PC-3 (cell line): Measurements from ENCODE around the gene NKX2-3. TPM values are rescaled to one million over a fixed set of nuclear protein-coding genes. Genes with fewer than 3 reads are reported as not detected.

Experiments used
- ATAC-seq: fragments of 200-7000 bp; cut with Tn5 transposase; 2 replicates; pipeline ENCODE4 v1.9.1; 2020; ENCODE audit warnings: mild to moderate bottlenecking, moderate library complexity
- BruUV-seq: library from RNA; stranded (reverse); fragments of 400-500 nt; replicated peaks from 2 replicates; lab custom pipeline; 2021; lab: Mats Ljungman, UMichigan
- CTCF ChIA-PET: fragments of 300-600 bp; sonication (Branson Sonifier 250); formaldehyde crosslinking; loops from one replicate; lab custom pipeline; 2022; ENCODE audit warnings: antibody characterized with exemption; lab: Charles Lee
- POLR2A ChIA-PET: fragments of 300-600 bp; sonication (Branson Sonifier 250); formaldehyde crosslinking; loops from one replicate; lab custom pipeline; 2022; ENCODE audit warnings: antibody characterized with exemption; ENCODE audit not compliant: unreplicated experiment; lab: Charles Lee
- DNase-seq: peaks from one replicate; pipeline ENCODE4 v3.0.0-alpha.2; 2015
- H2AFZ ChIP-seq: fragments of 300-600 bp; sonication (generic); 2 replicates; pipeline ENCODE4 v1.6.0; 2016; ENCODE audit warnings: antibody characterized with exemption, low read length
- H3F3A ChIP-seq: fragments of 300-600 bp; sonication (generic); one replicate; pipeline ENCODE4 v1.6.0; 2017; ENCODE audit warnings: antibody characterized with exemption, low read length, control low read depth, mild to moderate bottlenecking; ENCODE audit not compliant: unreplicated experiment
- H3K27ac ChIP-seq: fragments of 300-600 bp; sonication (generic); 2 replicates; pipeline ENCODE4 v1.5.1; 2016; ENCODE audit warnings: mild to moderate bottlenecking, low read length
- H3K27me3 ChIP-seq: fragments of 300-600 bp; sonication (generic); 2 replicates; pipeline ENCODE4 v1.6.1; 2016; ENCODE audit warnings: low read length, mixed read lengths
- H3K36me3 ChIP-seq: fragments of 300-600 bp; sonication (generic); 2 replicates; pipeline ENCODE4 v1.6.1; 2016; ENCODE audit warnings: low read depth, mixed run types, low read length, mixed read lengths
- H3K4me1 ChIP-seq: fragments of 300-600 bp; sonication (generic); 2 replicates; pipeline ENCODE4 v1.5.1; 2016; ENCODE audit warnings: low read length; ENCODE audit not compliant: insufficient read depth
- H3K4me2 ChIP-seq: fragments of 300-600 bp; sonication (generic); 2 replicates; pipeline ENCODE4 v1.6.0; 2016; ENCODE audit warnings: low read length
- H3K4me3 ChIP-seq: fragments of 300-600 bp; sonication (generic); 2 replicates; pipeline ENCODE4 v1.5.1; 2016; ENCODE audit warnings: mild to moderate bottlenecking, low read length, mixed read lengths
- H3K79me2 ChIP-seq: fragments of 300-600 bp; sonication (generic); 2 replicates; pipeline ENCODE4 v1.6.1; 2017; ENCODE audit warnings: low read length, mixed read lengths
- H3K9ac ChIP-seq: fragments of 300-600 bp; sonication (generic); 2 replicates; pipeline ENCODE4 v1.6.0; 2016; ENCODE audit warnings: mild to moderate bottlenecking, low read length
- H3K9me2 ChIP-seq: fragments of 300-600 bp; sonication (generic); replicated peaks from 2 replicates; pipeline ENCODE4 v1.6.1; 2016; ENCODE audit warnings: mixed run types, low read length, mixed read lengths
- H3K9me3 ChIP-seq: fragments of 300-600 bp; sonication (generic); 2 replicates; pipeline ENCODE4 v1.6.1; 2016; ENCODE audit warnings: low read length, mixed read lengths
- H4K20me1 ChIP-seq: fragments of 300-600 bp; sonication (generic); 2 replicates; pipeline ENCODE4 v1.6.1; 2016; ENCODE audit warnings: low read length, mixed read lengths
- EZH2 ChIP-seq: fragments of 300-600 bp; sonication (generic); IDR thresholded peaks from one replicate; pipeline ENCODE4 v1.6.1; 2017; ENCODE audit warnings: antibody characterized with exemption, mild to moderate bottlenecking, low read length; ENCODE audit not compliant: unreplicated experiment
- EZH2phosphoT487 ChIP-seq: fragments of 300-600 bp; sonication (generic); IDR thresholded peaks from 2 replicates; pipeline ENCODE4 v1.6.1; 2018; ENCODE audit warnings: mild to moderate bottlenecking, antibody characterized with exemption, low read length, borderline replicate concordance
- intact Hi-C: fragments of 100-400 bp; cut with micrococcal nuclease; formaldehyde crosslinking; loops from 2 replicates; pipeline ENCODE4 v1.9.0; 2023
- total RNA-seq: library from RNA; depleted of rRNA; stranded (reverse); fragments of >200 nt; gene quantifications from 2 replicates; pipeline ENCODE4 v1.2.3, GENCODE V29; 2014
- TF ChIP-seq, protein P1 (sequence below): fragments of 300-600 bp; sonication (generic); conservative IDR thresholded peaks from 2 replicates; pipeline ENCODE4 v1.5.1; 2017; ENCODE audit warnings: antibody characterized with exemption, low read depth, mild to moderate bottlenecking, low read length

NKX2-3 gene
- total RNA-seq, 1 experiment from 2014 or later, result 0.07 TPM

DNA sequence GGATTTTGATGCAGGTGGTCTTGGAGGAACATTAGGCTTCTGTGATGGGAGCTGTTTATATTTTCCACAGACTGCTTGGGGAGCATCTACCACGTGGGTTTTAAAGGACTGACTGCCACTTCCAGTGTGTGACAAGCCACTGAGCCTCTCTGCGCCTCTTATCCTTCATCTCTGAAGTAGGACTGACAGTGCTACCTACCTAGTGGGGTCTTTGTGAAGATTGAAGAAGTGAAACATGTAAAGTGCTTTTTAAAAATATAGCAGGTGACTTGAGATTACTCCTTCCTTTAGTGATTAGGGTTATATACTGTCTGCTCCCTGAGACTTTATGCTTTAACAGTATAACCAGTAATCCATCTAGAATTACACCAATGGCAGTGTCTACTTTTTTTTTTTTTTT is 29.9 kb downstream of the NKX2-3 start:
- Histone ChIP-seq H2AFZ (no peak overlapping the region), H3K9ac (no peak overlapping the region), H3K36me3 (no peaks in the 10 kb centered on the region), H3K9me2 (no peaks in the 10 kb centered on the region), H3K27me3 (no peaks in the 10 kb centered on the region), H3K79me2 (no peaks in the 10 kb centered on the region), H3K27ac (no peak overlapping the region), H3K4me2 (no peak overlapping the region), H3K9me3 (no peaks in the 10 kb centered on the region), H3F3A (no peaks in the 10 kb centered on the region), H3K4me1 (peaks cover 5% of the 10 kb centered on the region; the same call in 1 of the 2 replicates), H4K20me1 (no peaks in the 10 kb centered on the region), H3K4me3 (no peak overlapping the region)
- CTCF ChIA-PET, result interaction anchor here (0.7 kb wide), 1 partner anchor 395 kb away, joined by 3 read pairs; no protein-coding TSS in a partner anchor
- DNase-seq, result no peak
- POLR2A ChIA-PET, result no interaction called here
- no TSS peak for BruUV-seq
- intact Hi-C loops, result no loop called here
- TF ChIP-seq EZH2 (no peak), EZH2phosphoT487 (no peak)
- TF ChIP-seq, protein P1, sequence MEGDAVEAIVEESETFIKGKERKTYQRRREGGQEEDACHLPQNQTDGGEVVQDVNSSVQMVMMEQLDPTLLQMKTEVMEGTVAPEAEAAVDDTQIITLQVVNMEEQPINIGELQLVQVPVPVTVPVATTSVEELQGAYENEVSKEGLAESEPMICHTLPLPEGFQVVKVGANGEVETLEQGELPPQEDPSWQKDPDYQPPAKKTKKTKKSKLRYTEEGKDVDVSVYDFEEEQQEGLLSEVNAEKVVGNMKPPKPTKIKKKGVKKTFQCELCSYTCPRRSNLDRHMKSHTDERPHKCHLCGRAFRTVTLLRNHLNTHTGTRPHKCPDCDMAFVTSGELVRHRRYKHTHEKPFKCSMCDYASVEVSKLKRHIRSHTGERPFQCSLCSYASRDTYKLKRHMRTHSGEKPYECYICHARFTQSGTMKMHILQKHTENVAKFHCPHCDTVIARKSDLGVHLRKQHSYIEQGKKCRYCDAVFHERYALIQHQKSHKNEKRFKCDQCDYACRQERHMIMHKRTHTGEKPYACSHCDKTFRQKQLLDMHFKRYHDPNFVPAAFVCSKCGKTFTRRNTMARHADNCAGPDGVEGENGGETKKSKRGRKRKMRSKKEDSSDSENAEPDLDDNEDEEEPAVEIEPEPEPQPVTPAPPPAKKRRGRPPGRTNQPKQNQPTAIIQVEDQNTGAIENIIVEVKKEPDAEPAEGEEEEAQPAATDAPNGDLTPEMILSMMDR, result no peak
- ATAC-seq, result no peak

DNA sequence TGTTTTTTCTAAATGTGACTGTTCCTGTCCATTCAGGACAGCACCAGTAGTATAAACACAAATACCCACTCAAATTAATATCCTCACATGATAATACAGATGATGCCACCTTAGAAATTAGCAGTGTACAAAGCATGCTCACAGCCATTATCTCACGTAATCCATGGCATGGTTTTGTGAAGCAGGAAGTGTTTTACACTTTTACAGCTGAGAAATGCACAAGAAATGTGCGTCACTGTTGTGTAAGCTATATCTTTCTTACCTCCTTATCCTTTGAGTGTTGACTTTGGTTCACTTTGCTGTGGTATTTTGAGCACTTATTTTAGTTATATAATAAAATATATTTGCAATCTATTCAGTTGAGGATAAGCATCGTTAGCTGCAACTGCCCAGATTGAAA is 31.6 kb downstream of the NKX2-3 start:
- Histone ChIP-seq H3K27ac (no peak overlapping the region), H3K9me2 (no peaks in the 10 kb centered on the region), H2AFZ (no peak overlapping the region), H3K27me3 (no peaks in the 10 kb centered on the region), H3K4me1 (peaks cover 5% of the 10 kb centered on the region; the same call in 1 of the 2 replicates), H4K20me1 (no peaks in the 10 kb centered on the region), H3K36me3 (no peaks in the 10 kb centered on the region), H3K9me3 (no peaks in the 10 kb centered on the region), H3K4me2 (no peak overlapping the region), H3K4me3 (no peak overlapping the region), H3K79me2 (no peaks in the 10 kb centered on the region), H3F3A (no peaks in the 10 kb centered on the region), H3K9ac (no peak overlapping the region)
- POLR2A ChIA-PET, result no interaction called here
- no peak for ATAC-seq
- CTCF ChIA-PET, result no interaction called here
- DNase-seq, result no peak
- BruUV-seq, result no TSS peak
- intact Hi-C loops, result no loop called here
- TF ChIP-seq EZH2phosphoT487, result no peak
- TF ChIP-seq EZH2, result no peak
- TF ChIP-seq, protein P1, result no peak

GRCh38 chr10:99565166-99565565 is 32.4 kb downstream of the NKX2-3 start:
- Histone ChIP-seq H3K27ac (no peak overlapping the region), H3F3A (no peaks in the 10 kb centered on the region), H3K79me2 (no peaks in the 10 kb centered on the region), H3K27me3 (no peaks in the 10 kb centered on the region), H3K9me3 (no peaks in the 10 kb centered on the region), H4K20me1 (no peaks in the 10 kb centered on the region), H3K4me1 (peaks cover 3% of the 10 kb centered on the region; the same call in 1 of the 2 replicates), H2AFZ (no peak overlapping the region), H3K9ac (no peak overlapping the region), H3K4me3 (no peak overlapping the region), H3K4me2 (no peak overlapping the region), H3K9me2 (no peaks in the 10 kb centered on the region), H3K36me3 (no peaks in the 10 kb centered on the region)
- no TSS peak for BruUV-seq
- CTCF ChIA-PET, result no interaction called here
- POLR2A ChIA-PET, result no interaction called here
- DNase-seq (no peak), ATAC-seq (no peak)
- TF ChIP-seq EZH2phosphoT487, result no peak
- TF ChIP-seq EZH2, result no peak
- TF ChIP-seq, protein P1, result no peak
- intact Hi-C loops, result no loop called here
